MG63 (cell line): ENCODE measurements around the gene DPY19L2. TPM values are rescaled to one million over a fixed set of nuclear protein-coding genes. Genes with fewer than 3 reads are reported as not detected.
A peak's percentile ranks its signal among the peaks of the same experiment; 100 is the strongest.
"Not testable (repeated sequence)": the region's sequence is repeated elsewhere in the genome, so short reads cannot be mapped to it uniquely, and the experiment has no call there.

Experiments
- DNase-seq: peaks from one replicate; pipeline ENCODE4 v3.0.0-alpha.2; 2020
- H3K27me3 ChIP-seq: fragments of 250-450 bp; sonication (Bioruptor Pico); 2 replicates; pipeline ENCODE4 v1.5.1; 2020; ENCODE audit warnings: mild to moderate bottlenecking, moderate library complexity
- H3K36me3 ChIP-seq: fragments of 250-450 bp; sonication (Bioruptor Pico); 2 replicates; pipeline ENCODE4 v1.5.1; 2020; ENCODE audit warnings: mild to moderate bottlenecking, moderate library complexity
- H3K4me3 ChIP-seq: fragments of 250-450 bp; sonication (Bioruptor Pico); 2 replicates; pipeline ENCODE4 v1.5.1; 2020; ENCODE audit warnings: mild to moderate bottlenecking, moderate library complexity
- H3K9me3 ChIP-seq: fragments of 250-450 bp; sonication (Bioruptor Pico); 2 replicates; pipeline ENCODE4 v1.5.1; 2020; ENCODE audit warnings: mild to moderate bottlenecking, moderate library complexity
- total RNA-seq: library from RNA; depleted of rRNA; stranded (reverse); fragments of >200 nt; shearing (Covaris generic); gene quantifications from 2 replicates; pipeline ENCODE4 v1.2.3, GENCODE V29; 2014; ENCODE audit warnings: low replicate concordance

The DPY19L2 gene
- total RNA-seq, 1 experiment from 2014 or later = not detected

DNA sequence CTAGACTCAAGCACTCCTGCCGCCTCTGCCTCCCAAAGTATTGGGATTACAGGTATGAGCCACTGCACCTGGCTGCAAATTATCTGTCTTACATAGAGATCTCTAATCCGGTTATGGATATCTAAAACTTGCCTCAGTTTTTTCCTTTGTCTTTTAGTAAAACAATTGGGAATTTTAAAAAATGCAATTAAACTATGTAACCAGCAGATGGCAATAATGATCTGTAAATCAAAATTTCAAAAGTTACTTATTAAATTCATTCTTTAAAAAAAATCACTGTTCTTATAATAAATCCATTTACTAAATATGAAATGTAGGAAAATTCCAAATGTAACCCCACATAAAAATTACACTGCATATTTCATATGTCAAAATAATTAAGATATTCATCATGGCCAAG lies 4.3 kb upstream of the DPY19L2 start:
- not testable (repeated sequence) for H3K4me3 ChIP-seq, H3K9me3 ChIP-seq, DNase-seq, H3K27me3 ChIP-seq, H3K36me3 ChIP-seq

DNA sequence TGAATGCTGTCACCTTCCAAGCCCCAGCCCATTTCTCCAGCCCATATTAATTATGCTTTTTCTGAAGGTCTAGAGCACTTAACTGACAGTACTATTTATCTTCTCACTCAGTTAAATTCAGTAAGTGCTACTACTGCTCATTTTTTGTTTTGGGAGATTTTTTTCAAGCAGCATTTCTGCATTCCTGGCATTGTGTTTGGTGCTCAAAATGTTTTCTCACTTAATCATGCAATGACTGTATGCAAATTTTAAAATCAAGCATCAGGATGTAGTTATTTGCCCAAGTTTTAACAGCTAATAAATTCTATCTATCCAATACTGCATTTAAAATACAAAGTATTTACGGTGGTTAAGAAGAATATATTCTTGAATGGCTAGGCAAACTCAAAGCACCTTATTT lies 1.6 kb upstream of the DPY19L2 start:
- not testable (repeated sequence) for H3K36me3 ChIP-seq, H3K4me3 ChIP-seq, DNase-seq, H3K9me3 ChIP-seq, H3K27me3 ChIP-seq

DNA sequence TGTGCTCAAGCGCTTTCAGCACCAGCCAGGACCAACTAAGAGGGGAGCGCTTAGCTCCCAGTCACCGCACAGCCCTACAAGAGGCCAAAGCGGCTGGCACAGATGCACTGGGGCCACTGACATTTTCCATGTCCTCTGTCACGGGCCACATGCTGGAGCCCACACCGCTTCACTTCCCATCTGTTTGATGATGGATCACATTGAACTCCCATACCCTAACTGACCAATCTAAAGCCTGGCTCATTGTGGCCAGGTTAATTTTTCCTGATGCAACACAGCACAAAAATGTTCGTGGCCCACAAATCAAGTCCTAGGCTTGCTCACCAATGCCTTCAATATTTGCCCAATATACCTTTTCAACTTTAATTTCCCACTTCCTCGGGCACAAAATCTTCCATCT lies 1.1 kb upstream of the DPY19L2 start:
- not testable (repeated sequence) for DNase-seq, H3K36me3 ChIP-seq, H3K9me3 ChIP-seq, H3K27me3 ChIP-seq, H3K4me3 ChIP-seq

DNA sequence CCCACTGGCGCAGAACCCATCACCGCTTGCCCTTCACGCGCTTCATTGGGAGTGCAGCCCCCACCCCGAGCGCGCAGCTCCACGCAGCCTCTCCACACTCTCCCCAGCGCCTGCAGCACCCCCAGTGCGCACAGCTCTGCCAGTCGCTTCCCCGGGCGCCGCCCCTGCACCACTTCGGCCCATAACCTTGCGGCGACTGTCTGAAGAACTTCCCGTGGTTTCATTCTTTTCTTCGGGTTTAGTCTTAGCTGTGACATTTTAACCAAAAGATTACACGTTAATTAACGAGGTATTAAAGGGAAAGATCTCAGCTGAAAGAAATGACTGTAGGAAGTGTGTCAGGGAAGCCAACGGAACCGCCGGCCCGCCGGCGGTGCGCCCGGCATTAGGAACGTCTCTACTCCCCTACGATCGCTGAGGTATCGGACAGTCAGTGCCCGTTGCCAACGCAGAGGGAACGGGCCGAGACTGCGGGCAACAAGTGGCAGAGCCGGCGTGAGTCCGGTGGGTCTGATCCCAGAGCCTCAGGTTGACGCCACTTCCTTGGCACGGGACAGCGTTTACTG lies 590 bp upstream of the DPY19L2 start:
- H3K36me3 ChIP-seq, H3K9me3 ChIP-seq, H3K27me3 ChIP-seq: not testable (repeated sequence)
- peak; percentile 5 for DNase-seq
- peak overlapping the region; percentile 51 for H3K4me3 ChIP-seq

DNA sequence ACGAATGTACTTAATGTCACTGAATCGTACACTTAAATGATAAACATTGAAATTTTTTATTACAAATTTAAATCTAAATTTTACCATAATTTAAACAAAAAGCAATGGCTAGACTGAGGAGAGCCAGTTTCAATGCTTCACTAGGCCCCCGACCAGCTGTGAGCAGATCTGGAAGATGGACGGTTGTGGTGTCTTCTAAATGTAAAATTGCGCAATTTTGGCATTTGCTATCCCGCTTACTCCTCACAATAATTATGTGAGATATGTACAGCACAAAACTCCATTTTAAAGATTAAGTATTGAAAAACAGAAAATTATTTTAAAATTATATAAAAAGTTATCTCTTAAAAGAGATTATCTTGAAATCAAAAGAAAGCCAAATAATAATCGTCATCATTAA lies 5.3 kb downstream of the DPY19L2 start:
- not testable (repeated sequence) for H3K9me3 ChIP-seq, DNase-seq, H3K36me3 ChIP-seq, H3K4me3 ChIP-seq, H3K27me3 ChIP-seq

DNA sequence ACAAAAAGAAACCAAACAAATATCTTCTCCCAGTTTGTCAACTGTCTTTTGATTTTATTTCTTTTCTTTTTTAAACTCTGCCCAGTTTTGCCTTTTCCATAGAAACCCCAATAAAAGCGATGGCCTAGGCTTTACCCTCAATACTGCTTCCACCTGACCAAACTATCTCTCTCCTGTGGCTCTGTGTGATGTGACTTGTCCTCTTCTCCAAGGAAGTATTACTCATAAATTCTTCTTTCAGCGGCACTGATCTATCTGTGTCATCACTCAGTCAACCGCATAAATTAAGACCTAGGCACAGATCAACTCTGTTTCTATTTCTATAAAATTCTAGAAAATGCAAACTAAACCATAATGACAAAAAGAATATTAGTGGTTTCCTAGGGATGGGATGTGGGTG lies 9.8 kb downstream of the DPY19L2 start:
- not testable (repeated sequence) for H3K9me3 ChIP-seq, H3K27me3 ChIP-seq, H3K4me3 ChIP-seq, H3K36me3 ChIP-seq, DNase-seq

- not testable (repeated sequence) for H3K27me3 ChIP-seq, H3K36me3 ChIP-seq, DNase-seq, H3K9me3 ChIP-seq, H3K4me3 ChIP-seq
Observed at GRCh38 chr12:63656407-63656806, 11.9 kb downstream of the DPY19L2 start.

- not testable (repeated sequence) for DNase-seq, H3K4me3 ChIP-seq, H3K27me3 ChIP-seq, H3K9me3 ChIP-seq, H3K36me3 ChIP-seq
Observed at GRCh38 chr12:63655543-63656257, 12.6 kb downstream of the DPY19L2 start.

GRCh38 chr12:63654481-63654880 lies 13.8 kb downstream of the DPY19L2 start:
- not testable (repeated sequence) for H3K36me3 ChIP-seq, DNase-seq, H3K4me3 ChIP-seq, H3K27me3 ChIP-seq, H3K9me3 ChIP-seq

DNA sequence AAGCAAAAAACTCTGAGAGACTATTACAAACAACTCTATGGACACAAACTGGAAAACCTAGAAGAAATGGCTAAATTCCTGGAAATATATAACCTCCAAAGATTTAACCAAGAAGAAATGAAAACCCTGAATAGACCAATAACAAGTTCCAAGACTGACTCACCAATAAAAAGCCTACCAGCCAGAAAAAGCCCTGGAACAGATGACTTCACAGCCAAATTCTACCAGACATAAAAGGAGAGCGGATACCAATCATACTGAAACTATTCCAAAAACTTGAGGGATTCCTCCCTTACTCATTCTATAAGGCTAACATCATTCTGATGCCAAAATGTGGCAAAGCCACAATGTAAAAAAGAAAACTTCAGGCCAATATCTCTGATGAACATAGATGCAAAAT lies 18.8 kb downstream of the DPY19L2 start:
- not testable (repeated sequence) for H3K9me3 ChIP-seq, H3K4me3 ChIP-seq, H3K27me3 ChIP-seq, H3K36me3 ChIP-seq
- peak; percentile 48 for DNase-seq

GRCh38 chr12:63643381-63644140 lies 24.7 kb downstream of the DPY19L2 start:
- DNase-seq, H3K9me3 ChIP-seq, H3K36me3 ChIP-seq, H3K27me3 ChIP-seq, H3K4me3 ChIP-seq: not testable (repeated sequence)

- not testable (repeated sequence) for DNase-seq, H3K9me3 ChIP-seq, H3K4me3 ChIP-seq, H3K36me3 ChIP-seq, H3K27me3 ChIP-seq
Observed at GRCh38 chr12:63624258-63624657, 44.0 kb downstream of the DPY19L2 start.

- H3K36me3 ChIP-seq, H3K9me3 ChIP-seq, DNase-seq, H3K27me3 ChIP-seq, H3K4me3 ChIP-seq: not testable (repeated sequence)
Observed at GRCh38 chr12:63615544-63615943, 52.7 kb downstream of the DPY19L2 start.

DNA sequence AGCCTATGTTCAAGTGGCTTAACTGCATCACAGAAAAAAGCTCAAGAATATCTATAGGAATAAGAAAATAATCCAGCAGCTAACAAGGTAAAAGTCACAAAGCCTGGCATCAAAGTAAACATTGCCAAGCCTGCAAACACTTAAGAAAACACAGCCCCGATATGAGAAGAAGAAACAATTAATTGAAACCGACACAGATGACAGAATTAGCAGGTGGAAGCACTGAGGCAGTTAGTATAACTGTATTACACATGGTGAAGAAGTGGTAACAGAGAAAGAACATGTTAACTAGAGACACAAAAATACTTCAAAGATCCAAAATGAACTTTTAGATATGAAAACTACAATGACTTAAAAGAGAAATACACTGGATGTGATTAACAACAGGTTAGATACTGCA lies 57.0 kb downstream of the DPY19L2 start:
- H3K4me3 ChIP-seq, H3K27me3 ChIP-seq, DNase-seq, H3K9me3 ChIP-seq, H3K36me3 ChIP-seq: not testable (repeated sequence)

DNA sequence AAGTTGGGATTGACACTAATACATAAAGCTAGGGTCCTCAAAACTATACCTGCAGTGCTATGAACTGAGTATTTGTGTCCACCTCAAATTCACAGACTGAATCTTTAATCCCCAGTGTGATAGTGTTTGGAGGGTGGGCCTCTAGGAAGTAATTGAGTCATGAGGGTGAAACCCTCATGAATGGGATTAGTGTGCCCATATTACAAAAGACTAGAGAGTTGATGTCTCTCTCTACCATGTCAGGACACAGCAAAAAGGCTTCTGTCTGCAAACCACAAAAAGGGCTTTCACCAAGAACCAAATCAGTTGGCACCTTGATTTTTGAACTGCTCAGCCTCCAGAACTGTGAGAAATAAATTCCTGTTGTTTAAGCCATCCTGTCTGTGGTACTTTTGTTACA lies 59.0 kb downstream of the DPY19L2 start:
- DNase-seq, H3K36me3 ChIP-seq, H3K9me3 ChIP-seq, H3K4me3 ChIP-seq, H3K27me3 ChIP-seq: not testable (repeated sequence)

DNA sequence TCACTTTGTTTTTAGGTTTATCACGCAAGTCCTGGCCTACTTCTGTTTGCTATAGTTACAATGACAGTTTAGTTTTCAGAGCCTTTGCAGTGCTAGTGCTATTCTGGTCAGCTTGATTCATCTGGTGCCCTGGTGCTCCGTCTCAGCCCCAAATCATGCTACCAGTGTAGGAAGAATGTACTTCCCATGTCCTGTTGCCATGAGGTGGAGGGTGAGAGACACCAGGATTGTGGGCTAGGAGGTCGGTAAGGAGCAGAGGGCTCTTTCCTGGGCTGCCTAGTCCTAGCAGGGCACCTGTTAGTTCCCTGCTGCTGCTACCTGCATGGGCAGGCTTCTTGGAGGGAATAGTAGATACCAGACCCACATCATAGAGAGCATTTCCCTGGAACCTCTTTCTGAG lies 63.3 kb downstream of the DPY19L2 start:
- DNase-seq, H3K4me3 ChIP-seq, H3K36me3 ChIP-seq, H3K9me3 ChIP-seq, H3K27me3 ChIP-seq: not testable (repeated sequence)

GRCh38 chr12:63594828-63595227 lies 73.5 kb downstream of the DPY19L2 start:
- H3K27me3 ChIP-seq, DNase-seq, H3K4me3 ChIP-seq, H3K9me3 ChIP-seq, H3K36me3 ChIP-seq: not testable (repeated sequence)

DNA sequence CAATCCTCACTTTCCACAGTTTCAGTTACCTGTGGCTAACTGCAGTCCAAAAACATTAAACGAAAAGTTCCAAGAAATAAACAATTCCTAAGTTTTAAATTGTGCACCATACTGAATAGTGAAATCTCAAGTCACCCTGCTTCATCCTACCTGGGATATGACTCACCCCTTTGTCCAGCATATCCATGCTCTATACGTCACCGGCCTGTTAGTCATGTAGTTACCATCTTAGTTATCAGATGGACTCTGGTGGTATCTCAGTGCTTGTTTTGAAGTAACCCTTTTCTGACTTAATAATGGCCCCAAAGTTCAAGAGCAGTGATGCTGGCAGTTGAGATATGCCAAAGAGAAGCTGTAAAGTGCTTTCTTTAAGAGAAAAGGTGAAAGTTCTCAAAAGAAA lies 83.9 kb downstream of the DPY19L2 start:
- H3K4me3 ChIP-seq, H3K9me3 ChIP-seq, H3K36me3 ChIP-seq, DNase-seq, H3K27me3 ChIP-seq: not testable (repeated sequence)
